ENCODE results near the gene CRISPLD2. TPM values are rescaled to one million over a fixed set of nuclear protein-coding genes. Genes with fewer than 3 reads are reported as not detected.

The CRISPLD2 gene
- total RNA-seq, 2 experiments from 2014 or later: 2.0 to 2.6 TPM

GRCh38 chr16:84929421-84930297 is 109.9 kb downstream of the CRISPLD2 start:
- Histone ChIP-seq H3K27me3 (ENCODE audit: control insufficient read depth in 1 of 2, insufficient read depth in 2 of 2, low read length in 2 of 2) (no peaks in the 10 kb centered on the region), H3K4me3 (ENCODE audit: low read length) (no peak overlapping the region), H3K27ac (ENCODE audit: low read depth in 1 of 2, low read length in 2 of 2) (no peak overlapping the region), H3K4me1 (ENCODE audit: insufficient read depth, low read length) (peaks cover 8% of the 10 kb centered on the region), H3K9me3 (ENCODE audit: control insufficient read depth in 1 of 2, insufficient read depth in 1 of 2, low read length in 2 of 2) (peaks cover 0 to 20% of the 10 kb centered on the region in 2 experiments), H3K36me3 (ENCODE audit: insufficient read depth, low read length) (no peaks in the 10 kb centered on the region)
- ChIA-PET CTCF (no interaction called here), POLR2A (no interaction called here)
- ATAC-seq (ENCODE audit: poor library complexity): no peak
- DNase-seq: no peak
- no peak for TF ChIP-seq CTCF (IDR thresholded peaks at IDR 0.05)
- H3K27ac Mint-ChIP-seq: no peak overlapping the region
- H3K36me3 Mint-ChIP-seq (ENCODE audit: low read depth): no peaks in the 10 kb centered on the region
- no peaks in the 10 kb centered on the region for H3K4me1 Mint-ChIP-seq (ENCODE audit: low read depth)
- H3K9me3 Mint-ChIP-seq: no peaks in the 10 kb centered on the region
- H3K27me3 Mint-ChIP-seq: no peaks in the 10 kb centered on the region
- H3K4me3 Mint-ChIP-seq: no peak overlapping the region
- intact Hi-C loops (cut with DNase I, micrococcal nuclease): loop anchor here in 1 of 2 experiments (5.0 kb wide), 1 partner anchor 158 kb away; no protein-coding TSS in a partner anchor

GRCh38 chr16:84930298-84931106 is 110.7 kb downstream of the CRISPLD2 start:
- POLR2A ChIA-PET: no interaction called here
- H3K9me3 Mint-ChIP-seq: no peaks in the 10 kb centered on the region
- Histone ChIP-seq H3K9me3 (ENCODE audit: control insufficient read depth in 1 of 2, insufficient read depth in 1 of 2, low read length in 2 of 2) (peaks cover 0 to 20% of the 10 kb centered on the region in 2 experiments), H3K4me3 (ENCODE audit: low read length) (no peak overlapping the region), H3K4me1 (ENCODE audit: insufficient read depth, low read length) (peaks cover 8% of the 10 kb centered on the region), H3K27me3 (ENCODE audit: control insufficient read depth in 1 of 2, insufficient read depth in 2 of 2, low read length in 2 of 2) (no peaks in the 10 kb centered on the region), H3K36me3 (ENCODE audit: insufficient read depth, low read length) (no peaks in the 10 kb centered on the region), H3K27ac (ENCODE audit: low read depth in 1 of 2, low read length in 2 of 2) (no peak overlapping the region)
- no peaks in the 10 kb centered on the region for H3K4me1 Mint-ChIP-seq (ENCODE audit: low read depth)
- ATAC-seq (ENCODE audit: poor library complexity): no peak
- H3K4me3 Mint-ChIP-seq: no peak overlapping the region
- CTCF ChIA-PET: no interaction called here
- no peak for DNase-seq
- intact Hi-C loops (cut with DNase I, micrococcal nuclease): no loop called here
- no peaks in the 10 kb centered on the region for H3K36me3 Mint-ChIP-seq (ENCODE audit: low read depth)
- no peak for TF ChIP-seq CTCF (IDR thresholded peaks at IDR 0.05)
- no peaks in the 10 kb centered on the region for H3K27me3 Mint-ChIP-seq
- no peak overlapping the region for H3K27ac Mint-ChIP-seq

- Mint-ChIP-seq H3K9me3 (no peaks in the 10 kb centered on the region), H3K27ac (no peak overlapping the region), H3K36me3 (ENCODE audit: low read depth) (no peaks in the 10 kb centered on the region), H3K4me1 (ENCODE audit: low read depth) (no peaks in the 10 kb centered on the region), H3K4me3 (no peak overlapping the region), H3K27me3 (no peaks in the 10 kb centered on the region)
- no peak for TF ChIP-seq CTCF (IDR thresholded peaks at IDR 0.05)
- H3K27ac ChIP-seq (ENCODE audit: low read depth in 1 of 2, low read length in 2 of 2): no peak overlapping the region
- H3K36me3 ChIP-seq (ENCODE audit: insufficient read depth, low read length): no peaks in the 10 kb centered on the region
- ATAC-seq (ENCODE audit: poor library complexity): no peak
- H3K9me3 ChIP-seq (ENCODE audit: control insufficient read depth in 1 of 2, insufficient read depth in 1 of 2, low read length in 2 of 2): peaks cover 0 to 20% of the 10 kb centered on the region in 2 experiments
- H3K4me3 ChIP-seq (ENCODE audit: low read length): no peak overlapping the region
- no peak for DNase-seq
- intact Hi-C loops (cut with DNase I, micrococcal nuclease): no loop called here
- H3K27me3 ChIP-seq (ENCODE audit: control insufficient read depth in 1 of 2, insufficient read depth in 2 of 2, low read length in 2 of 2): no peaks in the 10 kb centered on the region
- CTCF ChIA-PET: interaction anchor here (1.4 kb wide), 1 partner anchor 21 kb away, joined by 5 read pairs; no protein-coding TSS in a partner anchor
- POLR2A ChIA-PET: no interaction called here
- H3K4me1 ChIP-seq (ENCODE audit: insufficient read depth, low read length): peaks cover 8% of the 10 kb centered on the region
Measured at GRCh38 chr16:84931107-84931494, 111.3 kb downstream of the CRISPLD2 start.
